Esophagus squamous epithelium (tissue), 5 donors: ENCODE data around the gene ATPAF2. TPM values are rescaled to one million over a fixed set of nuclear protein-coding genes. Genes with fewer than 3 reads are reported as not detected.

Experiments
- DNase-seq: peaks from one replicate; lab custom pipeline; 2025; lab: John Stamatoyannopoulos, UW
- H3K27ac ChIP-seq, 4 donors: fragments of 200-600 bp; sonication (generic); one replicate each; pipeline ENCODE4 v1.5.1; 2016 to 2019; ENCODE audit warnings: mild to moderate bottlenecking in 1 of 4
- H3K27me3 ChIP-seq, 4 donors: fragments of 200-600 bp; sonication (generic); 1 replicate in 3 of 4; 2 replicates in 1 of 4; pipeline versions ENCODE4 v1.5.1 to v1.6.0; 2017 to 2021; ENCODE audit warnings: antibody characterized with exemption in 1 of 4
- H3K36me3 ChIP-seq, 3 donors: fragments of 200-600 bp; sonication (generic); one replicate each; pipeline ENCODE4 v1.5.1; 2016 to 2019
- H3K4me1 ChIP-seq, 3 donors: fragments of 200-600 bp; sonication (generic); one replicate each; pipeline ENCODE4 v1.5.1; 2017 to 2019
- H3K4me3 ChIP-seq, 4 donors: fragments of 200-600 bp; sonication (generic); 1 replicate in 3 of 4; 2 replicates in 1 of 4; pipeline ENCODE4 v1.5.1; 2016 to 2019; ENCODE audit warnings: mild to moderate bottlenecking in 2 of 4, moderate library complexity in 1 of 4
- H3K9me3 ChIP-seq, 3 donors: fragments of 200-600 bp; sonication (generic); one replicate each; pipeline ENCODE4 v1.5.1; 2016 to 2019
- POLR2A ChIP-seq, 4 donors: fragments of 450-650 bp; IDR thresholded peaks; one replicate each; pipeline ENCODE4 v1.6.1; 2017; ENCODE audit warnings: antibody characterized with exemption in 4 of 4, mild to moderate bottlenecking in 4 of 4, moderate library complexity in 3 of 4
- WGBS, 2 donors: methylation state at CpG; one replicate each; pipeline ENCODE4 v1.1.5; 2018; 5-methylcytosine and 5-hydroxymethylcytosine counted together
- intact Hi-C: fragments of 100-400 bp; cut with DNase I; formaldehyde crosslinking; loops from one replicate; pipeline ENCODE4 v1.15.0; 2022
- total RNA-seq, 4 donors: library from RNA; depleted of rRNA; stranded (reverse); fragments of >200 nt; gene quantifications; one replicate each; pipeline ENCODE4 v1.1.0, GENCODE V29; 2016
- TF ChIP-seq, protein P1 (sequence below), 6 experiments: fragments of 450-650 bp in 4 of 6; fragments of 200-600 bp in 2 of 6; sonication (generic) in 2 of 6; IDR thresholded peaks; one replicate each; pipeline ENCODE4 v1.5.1; 2016 to 2019; ENCODE audit warnings: antibody characterized with exemption in 6 of 6, mild to moderate bottlenecking in 4 of 6, moderate library complexity in 4 of 6
- donor health status: DM: yes; HTN: yes; CAD: no.

The ATPAF2 gene
- total RNA-seq, 4 donors from 2014 or later, result 15.8 to 26.9 (median 20.7) TPM

- Histone ChIP-seq H3K27me3 (no peaks in the 10 kb centered on the region), H3K4me1 (no peaks in the 10 kb centered on the region), H3K36me3 (peaks cover 0 to 54% (median 3%) of the 10 kb centered on the region in 3 donors), H3K27ac (no peak overlapping the region), H3K4me3 (no peak overlapping the region), H3K9me3 (peaks cover 0 to 5% (median 0%) of the 10 kb centered on the region in 3 donors)
- TF ChIP-seq, protein P1, sequence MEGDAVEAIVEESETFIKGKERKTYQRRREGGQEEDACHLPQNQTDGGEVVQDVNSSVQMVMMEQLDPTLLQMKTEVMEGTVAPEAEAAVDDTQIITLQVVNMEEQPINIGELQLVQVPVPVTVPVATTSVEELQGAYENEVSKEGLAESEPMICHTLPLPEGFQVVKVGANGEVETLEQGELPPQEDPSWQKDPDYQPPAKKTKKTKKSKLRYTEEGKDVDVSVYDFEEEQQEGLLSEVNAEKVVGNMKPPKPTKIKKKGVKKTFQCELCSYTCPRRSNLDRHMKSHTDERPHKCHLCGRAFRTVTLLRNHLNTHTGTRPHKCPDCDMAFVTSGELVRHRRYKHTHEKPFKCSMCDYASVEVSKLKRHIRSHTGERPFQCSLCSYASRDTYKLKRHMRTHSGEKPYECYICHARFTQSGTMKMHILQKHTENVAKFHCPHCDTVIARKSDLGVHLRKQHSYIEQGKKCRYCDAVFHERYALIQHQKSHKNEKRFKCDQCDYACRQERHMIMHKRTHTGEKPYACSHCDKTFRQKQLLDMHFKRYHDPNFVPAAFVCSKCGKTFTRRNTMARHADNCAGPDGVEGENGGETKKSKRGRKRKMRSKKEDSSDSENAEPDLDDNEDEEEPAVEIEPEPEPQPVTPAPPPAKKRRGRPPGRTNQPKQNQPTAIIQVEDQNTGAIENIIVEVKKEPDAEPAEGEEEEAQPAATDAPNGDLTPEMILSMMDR (IDR thresholded peaks at IDR 0.05), result no peak
- TF ChIP-seq POLR2A (IDR thresholded peaks at IDR 0.05), result no peak
- 57 to 81% methylated on average over 3 to 5 of the region's 5 CpGs for WGBS, 2 donors
- intact Hi-C loops, result no loop called here
- DNase-seq, result no peak
Observed at GRCh38 chr17:18008496-18009268, 30.3 kb downstream of the ATPAF2 start.

DNA sequence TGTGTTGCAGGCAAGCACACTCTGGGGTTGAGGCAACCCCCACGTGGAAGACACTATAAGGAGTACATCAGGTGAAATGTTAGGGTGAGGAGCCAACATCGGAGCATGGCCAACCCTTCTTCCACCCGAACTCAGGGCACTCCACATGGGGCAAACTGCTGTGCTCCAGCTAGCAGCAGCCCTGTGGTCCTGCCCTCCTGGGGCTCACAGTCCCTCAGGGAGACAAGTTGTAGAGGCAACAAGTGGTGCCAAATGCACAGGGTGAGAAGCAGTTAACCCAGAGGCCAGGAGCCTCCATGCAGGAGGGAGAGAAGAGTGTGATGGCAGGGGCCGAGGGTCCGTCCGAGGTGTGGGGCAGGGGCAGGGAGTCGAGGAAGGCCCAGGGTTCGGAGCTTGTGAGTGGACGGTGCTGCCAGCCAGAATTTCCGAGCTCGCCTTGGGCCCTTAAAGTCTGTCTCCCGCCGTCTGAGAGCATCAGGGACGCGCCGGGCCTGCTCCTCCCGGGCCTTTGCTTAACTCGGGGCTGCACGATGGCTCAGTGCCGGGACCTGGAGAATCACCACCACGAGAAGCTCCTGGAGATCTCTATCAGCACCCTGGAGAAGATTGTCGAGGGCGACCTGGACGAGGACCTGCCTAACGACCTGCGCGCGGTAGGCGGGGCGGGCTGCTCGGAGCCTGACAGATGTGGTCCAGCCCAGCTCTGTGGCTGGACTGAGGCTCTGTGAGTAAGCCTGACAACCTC lies 32.3 kb downstream of the ATPAF2 start:
- Histone ChIP-seq H3K9me3 (peaks cover 0 to 5% (median 0%) of the 10 kb centered on the region in 3 donors), H3K27ac (no peak overlapping the region), H3K4me1 (no peaks in the 10 kb centered on the region), H3K36me3 (peaks cover 0 to 51% (median 3%) of the 10 kb centered on the region in 3 donors), H3K27me3 (no peaks in the 10 kb centered on the region), H3K4me3 (no peak overlapping the region)
- WGBS, 2 donors, result 93 to 94% methylated on average over 9 to 13 of the region's 31 CpGs
- TF ChIP-seq, protein P1 (IDR thresholded peaks at IDR 0.05), result no peak
- no peak for TF ChIP-seq POLR2A (IDR thresholded peaks at IDR 0.05)
- DNase-seq, result no peak
- intact Hi-C loops, result no loop called here

- no peak overlapping the region for H3K4me3 ChIP-seq
- peaks cover 0 to under 1% (median 0%) of the 10 kb centered on the region in 3 donors for H3K9me3 ChIP-seq
- H3K27ac ChIP-seq, result no peak overlapping the region
- H3K36me3 ChIP-seq, result peaks cover 0 to 41% (median 3%) of the 10 kb centered on the region in 3 donors
- H3K4me1 ChIP-seq, result no peaks in the 10 kb centered on the region
- WGBS, 2 donors, result 100% methylated on average over 1 of the region's 3 CpGs; no CpG with 5 or more reads in 1 of the 2 donors
- intact Hi-C loops, result no loop called here
- H3K27me3 ChIP-seq, result no peaks in the 10 kb centered on the region
- TF ChIP-seq POLR2A (IDR thresholded peaks at IDR 0.05), result no peak
- TF ChIP-seq, protein P1 (IDR thresholded peaks at IDR 0.05), result no peak
- no peak for DNase-seq
Observed at GRCh38 chr17:18005496-18005895, 33.5 kb downstream of the ATPAF2 start.

DNA sequence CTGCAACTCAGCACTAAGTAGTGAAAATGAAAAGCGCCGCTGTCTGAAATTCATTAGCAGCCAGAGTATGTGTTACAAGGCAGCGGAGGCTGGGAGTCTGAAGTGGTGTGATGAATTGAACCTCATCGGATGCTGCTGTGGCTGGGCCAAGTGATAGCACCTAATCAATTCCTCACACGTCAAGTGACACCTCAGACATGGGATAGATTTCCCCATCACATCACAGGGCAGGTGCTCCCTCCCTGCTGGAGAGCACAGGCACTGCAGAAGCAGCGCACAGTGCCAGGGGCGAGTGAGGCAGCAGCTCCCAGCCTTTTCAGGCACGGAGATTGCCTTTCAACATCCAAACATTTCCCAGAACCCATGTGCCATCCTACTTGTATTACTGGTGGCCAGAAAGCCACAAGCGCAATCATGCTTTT lies 34.1 kb downstream of the ATPAF2 start:
- 86 to 91% methylated on average over 5 of the region's 9 CpGs for WGBS, 2 donors
- no peak overlapping the region for H3K27ac ChIP-seq
- no peaks in the 10 kb centered on the region for H3K4me1 ChIP-seq
- no peaks in the 10 kb centered on the region for H3K9me3 ChIP-seq
- no peaks in the 10 kb centered on the region for H3K27me3 ChIP-seq
- peaks cover 0 to 35% (median 3%) of the 10 kb centered on the region in 3 donors for H3K36me3 ChIP-seq
- no peak for DNase-seq
- TF ChIP-seq, protein P1 (IDR thresholded peaks at IDR 0.05), result peak in 2 of 6 experiments; percentile 22 to 49
- no peak for TF ChIP-seq POLR2A (IDR thresholded peaks at IDR 0.05)
- intact Hi-C loops, result no loop called here
- no peak overlapping the region for H3K4me3 ChIP-seq

- no peaks in the 10 kb centered on the region for H3K27me3 ChIP-seq
- DNase-seq, result no peak
- no peak overlapping the region for H3K4me3 ChIP-seq
- no peaks in the 10 kb centered on the region for H3K9me3 ChIP-seq
- intact Hi-C loops, result no loop called here
- H3K27ac ChIP-seq, result no peak overlapping the region
- TF ChIP-seq, protein P1 (IDR thresholded peaks at IDR 0.05), result no peak
- TF ChIP-seq POLR2A (IDR thresholded peaks at IDR 0.05), result no peak
- WGBS, 2 donors, result 53 to 77% methylated on average over 6 to 9 of the region's 9 CpGs
- H3K4me1 ChIP-seq, result no peaks in the 10 kb centered on the region
- H3K36me3 ChIP-seq, result peaks cover 0 to 30% (median 3%) of the 10 kb centered on the region in 3 donors
Observed at GRCh38 chr17:18004345-18004744, 34.6 kb downstream of the ATPAF2 start.
